Right cardiac atrium (tissue), 5 donors: ENCODE measurements around the gene NOP53. TPM values are rescaled to one million over a fixed set of nuclear protein-coding genes. Genes with fewer than 3 reads are reported as not detected.
A peak's percentile ranks its signal among the peaks of the same experiment; 100 is the strongest.

Experiments
- ATAC-seq, 2 donors: fragments of 200-7000 bp; cut with Tn5 transposase; one replicate each; pipeline versions ENCODE4 v1.8.0 to v1.9.1; 2020; ENCODE audit warnings: moderate library complexity in 2 of 2, mild to moderate bottlenecking in 1 of 2
- DNase-seq, 3 donors: peaks; one replicate each; pipeline ENCODE4 v3.0.0-alpha.2; 2020
- H3K27ac ChIP-seq: one replicate; pipeline ENCODE4 v1.5.1; 2013; ENCODE audit warnings: mild to moderate bottlenecking, low read length, control low read depth, moderate library complexity
- H3K27me3 ChIP-seq: one replicate; pipeline ENCODE4 v1.6.1; 2013; ENCODE audit not compliant: control insufficient read depth, insufficient read depth
- H3K4me1 ChIP-seq: one replicate; pipeline ENCODE4 v1.6.1; 2013; ENCODE audit warnings: low read length; ENCODE audit not compliant: control insufficient read depth, insufficient read depth
- H3K4me3 ChIP-seq: one replicate; pipeline ENCODE4 v1.5.1; 2013; ENCODE audit warnings: low read length, control low read depth
- H3K9me3 ChIP-seq: one replicate; pipeline ENCODE4 v1.6.1; 2013; ENCODE audit warnings: low read length; ENCODE audit not compliant: control insufficient read depth
- WGBS: extraction: QIAGEN DNeasy Blood & Tissue Kit; methylation state at CpG from one replicate; pipeline ENCODE4 v1.1.7; 2013; 5-methylcytosine and 5-hydroxymethylcytosine counted together
- intact Hi-C, 4 donors: fragments of 100-400 bp; cut with DNase I; formaldehyde crosslinking; loops; one replicate each; pipeline versions ENCODE4 v1.11.0 to v1.14.0; 2022 to 2023
- polyA plus RNA-seq: library from polyadenylated mRNA; stranded (reverse); fragments of 200-250 nt; gene quantifications from one replicate; pipeline ENCODE4 v1.2.3, GENCODE V29; 2013
- total RNA-seq, 4 donors: library from RNA; stranded (reverse); fragmentation: NEBNext Ultra II Directional; extraction: Animal tissue kit (Norgen Biotek cat#: 25700); gene quantifications; one replicate each; pipeline ENCODE4 v1.2.1, GENCODE V29; 2021
- donor health status: healthy with polysubstance abuse.
- donor health status: DM: no; HTN: yes; CAD: no.
- donor health status: DM: no; HTN: no; CAD: no.
- donor health status: DM: no; HTN: yes; CAD: no; lungs with severe emphysema.
- donor health status: DM: yes; HTN: yes; CAD: no.

Gene NOP53
- total and polyA plus RNA-seq, 5 donors: 191 to 322 (median 239) TPM

GRCh38 chr19:47755065-47755761 is 9.9 kb downstream of the NOP53 start:
- Histone ChIP-seq H3K9me3 (no peaks in the 10 kb centered on the region), H3K27ac (no peak overlapping the region), H3K27me3 (no peaks in the 10 kb centered on the region), H3K4me1 (no peaks in the 10 kb centered on the region), H3K4me3 (no peak overlapping the region)
- ATAC-seq (no peak), DNase-seq (peak in 1 of 3 donors; percentile 65)
- 90% methylated on average over 36 of the region's 36 CpGs for WGBS
- intact Hi-C loops: no loop called here

- DNase-seq: peak in 1 of 3 donors; percentile 63
Measured at GRCh38 chr19:47755762-47756626, 10.6 kb downstream of the NOP53 start.

GRCh38 chr19:47756627-47756929 is 11.2 kb downstream of the NOP53 start:
- no peak overlapping the region for H3K4me3 ChIP-seq
- no peaks in the 10 kb centered on the region for H3K27me3 ChIP-seq
- no peaks in the 10 kb centered on the region for H3K9me3 ChIP-seq
- DNase-seq: peak in 1 of 3 donors; percentile 49
- WGBS: 92% methylated on average over 12 of the region's 12 CpGs
- H3K27ac ChIP-seq: no peak overlapping the region
- no peaks in the 10 kb centered on the region for H3K4me1 ChIP-seq
- intact Hi-C loops: no loop called here
- no peak for ATAC-seq

More at GRCh38 chr19:47755762-47756626, 10.6 kb downstream of the NOP53 start:
- Histone ChIP-seq H3K9me3 (no peaks in the 10 kb centered on the region), H3K27ac (no peak overlapping the region), H3K4me3 (no peak overlapping the region), H3K4me1 (no peaks in the 10 kb centered on the region), H3K27me3 (no peaks in the 10 kb centered on the region)
- ATAC-seq: peak in 1 of 2 donors; percentile 5
- WGBS: 90% methylated on average over 28 of the region's 28 CpGs
- intact Hi-C loops: no loop called here

- H3K4me3 ChIP-seq: no peak overlapping the region
- DNase-seq: peak in 1 of 3 donors; percentile 45
- no peak overlapping the region for H3K27ac ChIP-seq
- WGBS: 79% methylated on average over 22 of the region's 22 CpGs
- no peaks in the 10 kb centered on the region for H3K4me1 ChIP-seq
- peak; percentile 7 to 8 for ATAC-seq
- no peaks in the 10 kb centered on the region for H3K27me3 ChIP-seq
- H3K9me3 ChIP-seq: no peaks in the 10 kb centered on the region
- intact Hi-C loops: no loop called here
Measured at GRCh38 chr19:47756953-47757608, 11.7 kb downstream of the NOP53 start.

- Histone ChIP-seq H3K27ac (no peak overlapping the region), H3K4me1 (no peaks in the 10 kb centered on the region)
- DNase-seq: peak in 1 of 3 donors; percentile 10
Measured at GRCh38 chr19:47757617-47758442, 12.5 kb downstream of the NOP53 start.

GRCh38 chr19:47758443-47758804 is 13.1 kb downstream of the NOP53 start:
- no peak for DNase-seq

More at GRCh38 chr19:47757617-47758442, 12.5 kb downstream of the NOP53 start:
- Histone ChIP-seq H3K27me3 (no peaks in the 10 kb centered on the region), H3K9me3 (no peaks in the 10 kb centered on the region), H3K4me3 (no peak overlapping the region)
- intact Hi-C loops: no loop called here
- no peak for ATAC-seq
- 81% methylated on average over 14 of the region's 14 CpGs for WGBS

GRCh38 chr19:47760632-47760999 is 15.3 kb downstream of the NOP53 start:
- Histone ChIP-seq H3K9me3 (no peaks in the 10 kb centered on the region), H3K4me1 (no peaks in the 10 kb centered on the region), H3K27me3 (no peaks in the 10 kb centered on the region), H3K27ac (no peak overlapping the region), H3K4me3 (no peak overlapping the region)
- WGBS: 76% methylated on average over 5 of the region's 5 CpGs
- no peak for DNase-seq
- intact Hi-C loops: no loop called here
- ATAC-seq: no peak

More at GRCh38 chr19:47758443-47758804, 13.1 kb downstream of the NOP53 start:
- Histone ChIP-seq H3K4me1 (no peaks in the 10 kb centered on the region), H3K27me3 (no peaks in the 10 kb centered on the region), H3K9me3 (no peaks in the 10 kb centered on the region), H3K27ac (no peak overlapping the region), H3K4me3 (no peak overlapping the region)
- WGBS: 90% methylated on average over 5 of the region's 5 CpGs
- no peak for ATAC-seq
- intact Hi-C loops: no loop called here

GRCh38 chr19:47761566-47761965 is 16.2 kb downstream of the NOP53 start:
- DNase-seq (no peak), ATAC-seq (no peak)
- intact Hi-C loops: no loop called here
- Histone ChIP-seq H3K4me3 (no peak overlapping the region), H3K27me3 (no peaks in the 10 kb centered on the region), H3K4me1 (no peaks in the 10 kb centered on the region), H3K9me3 (no peaks in the 10 kb centered on the region), H3K27ac (no peak overlapping the region)
- WGBS: 59% methylated on average over 5 of the region's 5 CpGs

GRCh38 chr19:47762151-47762550 is 16.8 kb downstream of the NOP53 start:
- no peaks in the 10 kb centered on the region for H3K4me1 ChIP-seq
- H3K4me3 ChIP-seq: no peak overlapping the region
- WGBS: 42% methylated on average over 3 of the region's 3 CpGs
- ATAC-seq (no peak), DNase-seq (no peak)
- no peaks in the 10 kb centered on the region for H3K27me3 ChIP-seq
- intact Hi-C loops: no loop called here
- H3K27ac ChIP-seq: no peak overlapping the region
- no peaks in the 10 kb centered on the region for H3K9me3 ChIP-seq

GRCh38 chr19:47762615-47763308 is 17.4 kb downstream of the NOP53 start:
- Histone ChIP-seq H3K27me3 (no peaks in the 10 kb centered on the region), H3K4me3 (no peak overlapping the region), H3K9me3 (no peaks in the 10 kb centered on the region), H3K4me1 (no peaks in the 10 kb centered on the region), H3K27ac (peak overlapping the region; percentile 16)
- intact Hi-C loops: no loop called here
- WGBS: 53% methylated on average over 18 of the region's 18 CpGs
- ATAC-seq: peak; percentile 50 to 80
- peak; percentile 59 to 82 (median 77) for DNase-seq
